ENCODE data around the gene PRKAB1. TPM values are rescaled to one million over a fixed set of nuclear protein-coding genes. Genes with fewer than 3 reads are reported as not detected.

The PRKAB1 gene
- total RNA-seq, 1 donor, result 16.6 TPM

DNA sequence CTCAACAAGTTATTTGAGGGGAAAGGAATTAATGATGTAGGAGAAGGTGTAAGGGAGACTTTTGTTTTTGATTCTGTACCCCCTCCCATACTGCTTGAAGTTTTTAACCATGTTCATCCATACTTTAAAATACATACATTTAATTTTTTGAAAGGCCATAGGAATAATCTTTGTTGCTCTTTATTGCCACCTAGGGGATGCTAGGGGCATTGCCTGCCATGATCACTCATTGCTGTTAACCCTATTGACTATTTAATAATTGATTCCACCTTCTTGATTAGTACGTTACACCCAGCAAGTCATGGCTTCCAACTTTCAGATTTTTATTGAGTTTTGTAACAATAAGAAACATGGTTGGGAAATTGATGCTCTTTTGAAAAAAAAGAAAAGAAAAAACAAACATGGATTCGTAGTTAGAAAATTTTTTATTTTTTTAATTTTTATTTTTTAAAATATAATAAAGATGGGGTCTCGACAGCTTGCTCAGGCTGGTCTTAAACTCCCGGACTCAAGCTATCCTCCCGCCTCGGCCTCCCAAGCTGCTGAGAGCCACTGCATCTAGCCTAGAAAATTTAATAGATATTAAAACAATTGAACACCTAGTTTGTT, 8.5 kb upstream of the PRKAB1 start:
- Histone ChIP-seq H3K36me3 (ENCODE audit: insufficient read depth, low read length) (no peaks in the 10 kb centered on the region), H3K27me3 (ENCODE audit: insufficient read depth, low read length) (no peaks in the 10 kb centered on the region), H3K4me3 (ENCODE audit: insufficient read depth, low read length) (no peak overlapping the region), H3K79me2 (ENCODE audit: insufficient read depth, low read length) (no peaks in the 10 kb centered on the region), H3K27ac (ENCODE audit: low read depth, low read length) (no peak overlapping the region), H3K9me3 (ENCODE audit: low read depth, low read length) (no peaks in the 10 kb centered on the region), H2AFZ (ENCODE audit: low read length) (no peak overlapping the region), H4K20me1 (ENCODE audit: insufficient read depth, low read length) (no peaks in the 10 kb centered on the region), H3K4me1 (ENCODE audit: insufficient read depth, low read length) (no peaks in the 10 kb centered on the region), H3K4me2 (ENCODE audit: insufficient read depth, low read length) (no peak overlapping the region)
- TF ChIP-seq, protein P1, sequence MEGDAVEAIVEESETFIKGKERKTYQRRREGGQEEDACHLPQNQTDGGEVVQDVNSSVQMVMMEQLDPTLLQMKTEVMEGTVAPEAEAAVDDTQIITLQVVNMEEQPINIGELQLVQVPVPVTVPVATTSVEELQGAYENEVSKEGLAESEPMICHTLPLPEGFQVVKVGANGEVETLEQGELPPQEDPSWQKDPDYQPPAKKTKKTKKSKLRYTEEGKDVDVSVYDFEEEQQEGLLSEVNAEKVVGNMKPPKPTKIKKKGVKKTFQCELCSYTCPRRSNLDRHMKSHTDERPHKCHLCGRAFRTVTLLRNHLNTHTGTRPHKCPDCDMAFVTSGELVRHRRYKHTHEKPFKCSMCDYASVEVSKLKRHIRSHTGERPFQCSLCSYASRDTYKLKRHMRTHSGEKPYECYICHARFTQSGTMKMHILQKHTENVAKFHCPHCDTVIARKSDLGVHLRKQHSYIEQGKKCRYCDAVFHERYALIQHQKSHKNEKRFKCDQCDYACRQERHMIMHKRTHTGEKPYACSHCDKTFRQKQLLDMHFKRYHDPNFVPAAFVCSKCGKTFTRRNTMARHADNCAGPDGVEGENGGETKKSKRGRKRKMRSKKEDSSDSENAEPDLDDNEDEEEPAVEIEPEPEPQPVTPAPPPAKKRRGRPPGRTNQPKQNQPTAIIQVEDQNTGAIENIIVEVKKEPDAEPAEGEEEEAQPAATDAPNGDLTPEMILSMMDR (IDR thresholded peaks at IDR 0.05; ENCODE audit: extremely low read depth, low read depth, low read length), result peak; percentile 86
- DNase-seq (ENCODE audit: insufficient read length, low spot score, missing footprints), result peak; percentile 59

DNA sequence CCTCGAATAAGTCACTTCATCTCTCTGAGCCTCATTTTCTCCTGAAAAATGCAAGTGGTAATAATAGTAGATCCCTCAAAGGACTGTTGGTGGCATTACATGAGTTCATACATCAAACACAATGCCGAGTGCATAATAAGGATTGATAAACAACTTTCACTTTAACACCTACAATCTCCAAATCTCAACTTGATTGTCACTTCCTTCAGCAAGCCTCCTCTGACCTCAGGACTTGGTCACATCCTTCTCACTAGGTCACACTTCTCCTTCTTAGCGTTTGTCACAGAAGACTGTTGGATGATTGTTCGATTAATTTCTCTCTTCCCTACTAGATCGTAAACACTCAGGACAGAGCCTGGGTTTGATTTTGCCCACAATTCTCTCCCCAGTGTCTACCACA, 7.9 kb upstream of the PRKAB1 start:
- no peak overlapping the region for H3K4me3 ChIP-seq (ENCODE audit: insufficient read depth, low read length)
- H3K27me3 ChIP-seq (ENCODE audit: insufficient read depth, low read length), result no peaks in the 10 kb centered on the region
- no peak overlapping the region for H3K27ac ChIP-seq (ENCODE audit: low read depth, low read length)
- H3K4me2 ChIP-seq (ENCODE audit: insufficient read depth, low read length), result no peak overlapping the region
- no peak overlapping the region for H2AFZ ChIP-seq (ENCODE audit: low read length)
- no peaks in the 10 kb centered on the region for H3K4me1 ChIP-seq (ENCODE audit: insufficient read depth, low read length)
- H4K20me1 ChIP-seq (ENCODE audit: insufficient read depth, low read length), result no peaks in the 10 kb centered on the region
- no peaks in the 10 kb centered on the region for H3K36me3 ChIP-seq (ENCODE audit: insufficient read depth, low read length)
- TF ChIP-seq, protein P1 (IDR thresholded peaks at IDR 0.05; ENCODE audit: extremely low read depth, low read depth, low read length), result no peak
- DNase-seq (ENCODE audit: insufficient read length, low spot score, missing footprints), result no peak
- no peaks in the 10 kb centered on the region for H3K9me3 ChIP-seq (ENCODE audit: low read depth, low read length)
- no peaks in the 10 kb centered on the region for H3K79me2 ChIP-seq (ENCODE audit: insufficient read depth, low read length)

DNA sequence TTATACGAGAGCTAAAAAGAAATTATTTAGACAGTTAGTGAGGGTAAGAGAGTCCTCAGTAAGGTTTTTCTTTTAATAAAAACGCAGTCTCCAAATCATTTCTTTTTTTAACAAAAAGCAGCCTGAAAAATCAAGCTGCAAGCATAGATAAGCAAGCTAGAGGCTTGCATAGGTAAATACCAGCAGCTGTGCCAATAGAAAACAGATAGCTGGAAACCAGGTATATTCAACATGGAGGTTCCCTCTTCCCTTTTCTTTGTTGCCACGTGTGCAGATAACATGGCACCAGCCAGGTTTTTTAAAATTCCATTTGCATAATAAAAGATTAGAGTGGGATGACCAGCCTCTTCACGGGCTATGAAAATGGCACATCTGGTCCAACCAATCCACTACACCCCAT, 6.1 kb upstream of the PRKAB1 start:
- no peaks in the 10 kb centered on the region for H3K9me3 ChIP-seq (ENCODE audit: low read depth, low read length)
- no peak overlapping the region for H2AFZ ChIP-seq (ENCODE audit: low read length)
- H3K27ac ChIP-seq (ENCODE audit: low read depth, low read length), result no peak overlapping the region
- H3K36me3 ChIP-seq (ENCODE audit: insufficient read depth, low read length), result no peaks in the 10 kb centered on the region
- peaks cover 1% of the 10 kb centered on the region for H3K79me2 ChIP-seq (ENCODE audit: insufficient read depth, low read length)
- H3K4me2 ChIP-seq (ENCODE audit: insufficient read depth, low read length), result no peak overlapping the region
- TF ChIP-seq, protein P1 (IDR thresholded peaks at IDR 0.05; ENCODE audit: extremely low read depth, low read depth, low read length), result no peak
- H3K4me1 ChIP-seq (ENCODE audit: insufficient read depth, low read length), result peaks cover 3% of the 10 kb centered on the region
- H3K27me3 ChIP-seq (ENCODE audit: insufficient read depth, low read length), result no peaks in the 10 kb centered on the region
- DNase-seq (ENCODE audit: insufficient read length, low spot score, missing footprints), result no peak
- H3K4me3 ChIP-seq (ENCODE audit: insufficient read depth, low read length), result no peak overlapping the region
- H4K20me1 ChIP-seq (ENCODE audit: insufficient read depth, low read length), result no peaks in the 10 kb centered on the region

DNA sequence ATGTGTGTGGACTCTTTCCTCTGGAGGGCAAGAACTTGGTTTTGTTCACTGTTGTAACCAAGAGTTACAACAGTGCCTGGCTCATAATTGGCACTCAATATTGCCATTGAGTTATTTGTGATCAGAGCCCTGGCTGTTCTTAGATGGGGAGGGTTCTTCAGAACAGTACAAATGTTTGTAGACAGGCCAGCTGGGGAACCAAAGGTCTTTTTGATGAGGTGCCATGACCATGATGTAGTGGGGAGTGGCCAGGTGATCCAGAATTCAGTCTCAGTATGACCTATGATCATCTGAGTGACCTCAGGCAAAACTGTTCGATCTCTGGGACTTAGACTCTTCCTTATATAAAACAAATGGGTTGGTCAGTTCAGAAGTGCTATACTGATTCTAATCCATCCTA, 3.3 kb upstream of the PRKAB1 start:
- H3K27ac ChIP-seq (ENCODE audit: low read depth, low read length), result no peak overlapping the region
- H4K20me1 ChIP-seq (ENCODE audit: insufficient read depth, low read length), result no peaks in the 10 kb centered on the region
- DNase-seq (ENCODE audit: insufficient read length, low spot score, missing footprints), result no peak
- TF ChIP-seq, protein P1 (IDR thresholded peaks at IDR 0.05; ENCODE audit: extremely low read depth, low read depth, low read length), result no peak
- peaks cover 18% of the 10 kb centered on the region for H3K79me2 ChIP-seq (ENCODE audit: insufficient read depth, low read length)
- no peak overlapping the region for H2AFZ ChIP-seq (ENCODE audit: low read length)
- no peak overlapping the region for H3K4me2 ChIP-seq (ENCODE audit: insufficient read depth, low read length)
- no peaks in the 10 kb centered on the region for H3K36me3 ChIP-seq (ENCODE audit: insufficient read depth, low read length)
- H3K4me3 ChIP-seq (ENCODE audit: insufficient read depth, low read length), result no peak overlapping the region
- no peaks in the 10 kb centered on the region for H3K9me3 ChIP-seq (ENCODE audit: low read depth, low read length)
- H3K4me1 ChIP-seq (ENCODE audit: insufficient read depth, low read length), result peaks cover 15% of the 10 kb centered on the region
- H3K27me3 ChIP-seq (ENCODE audit: insufficient read depth, low read length), result no peaks in the 10 kb centered on the region

All from osteoblast (primary cell).